Measurements from ENCODE around the gene DMPK. TPM values are rescaled to one million over a fixed set of nuclear protein-coding genes. Genes with fewer than 3 reads are reported as not detected.

The DMPK gene
- total and polyA plus RNA-seq, 2 of the 4 experiments (the other 2 are of a cell fraction), result 7.9 to 50.7 TPM

GRCh38 chr19:45826934-45827333 is 44.6 kb upstream of the DMPK start:
- H2BK5ac ChIP-seq (ENCODE audit: low read depth, low read length, poor library complexity, severe bottlenecking), result no peak overlapping the region
- H4K8ac ChIP-seq (ENCODE audit: low read depth in 2 of 2, low read length in 2 of 2), result no peak overlapping the region
- H2AK5ac ChIP-seq (ENCODE audit: low read depth, low read length), result no peak overlapping the region
- no peak overlapping the region for H3K4me2 ChIP-seq (ENCODE audit: low read depth, low read length)
- dilution Hi-C loops (cut with HindIII; ENCODE audit: low sequenced_read_pairs, unreplicated experiment) (no loop called here), intact Hi-C loops (cut with micrococcal nuclease) (no loop called here), in situ Hi-C loops (cut with MboI; ENCODE audit: low sequenced_read_pairs) (no loop called here)
- no peak overlapping the region for H2AK9ac ChIP-seq (replicated peaks; ENCODE audit: low read depth, low read length, poor library complexity)
- no peak overlapping the region for H2AFZ ChIP-seq (replicated peaks; ENCODE audit: low read length, poor library complexity)
- no peaks in the 10 kb centered on the region; a peak in 2 of 4 replicates for H3K79me1 ChIP-seq (ENCODE audit: low read depth in 1 of 2, low read length in 2 of 2)
- H4K20me1 ChIP-seq (ENCODE audit: insufficient read depth, low read length), result 0 out of 2 replicates have a peak, but pooled peaks cover 7% of the 10 kb centered on the region
- H4K5ac ChIP-seq (ENCODE audit: low read depth, low read length), result no peak overlapping the region
- WGBS, 2 experiments (ENCODE audit: extremely low coverage in 2 of 2, insufficient read length in 1 of 2), result 89% methylated on average over 5 of the region's 11 CpGs; no CpG with 5 or more reads in 1 of the 2 experiments
- H3K14ac ChIP-seq (replicated peaks; ENCODE audit: low read depth, low read length), result no peak overlapping the region
- no peak overlapping the region for H2BK20ac ChIP-seq (ENCODE audit: low read depth, low read length)
- DNase-seq (no peak), ATAC-seq (ENCODE audit: low read depth) (no peak)
- H3K4ac ChIP-seq (ENCODE audit: low read depth, low read length), result no peak overlapping the region
- H3K27me3 ChIP-seq (ENCODE audit: control insufficient read depth, insufficient read depth, low read length), result no peaks in the 10 kb centered on the region
- no peak overlapping the region for H3K27ac ChIP-seq (ENCODE audit: insufficient read depth, low read length)
- H3K23ac ChIP-seq (ENCODE audit: low read depth, low read length), result no peak overlapping the region
- H3K9me3 ChIP-seq (ENCODE audit: control insufficient read depth, insufficient read depth, low read length), result no peaks in the 10 kb centered on the region
- no peak overlapping the region for H3K18ac ChIP-seq (ENCODE audit: low read depth, low read length)
- no peak for TF ChIP-seq USF2 (IDR thresholded peaks at IDR 0.05; ENCODE audit: low read depth, low read length)
- no peak for TF ChIP-seq RAD21 (IDR thresholded peaks at IDR 0.05; ENCODE audit: low read length)
- TF ChIP-seq RFX5 (IDR thresholded peaks at IDR 0.05; ENCODE audit: low read depth, low read length), result no peak
- no peak for TF ChIP-seq BHLHE40 (IDR thresholded peaks at IDR 0.05; ENCODE audit: low read depth, low read length)
- no peak for TF ChIP-seq POLR2A (IDR thresholded peaks at IDR 0.05; ENCODE audit: low read depth, low read length)
- TF ChIP-seq CEBPB (IDR thresholded peaks at IDR 0.05; ENCODE audit: low read depth, low read length), result no peak
- no peak for TF ChIP-seq FOS (IDR thresholded peaks at IDR 0.05; ENCODE audit: low read depth, low read length)
- TF ChIP-seq SMC3 (IDR thresholded peaks at IDR 0.05; ENCODE audit: low read depth, low read length), result no peak
- TF ChIP-seq CTCF (conservative IDR thresholded peaks at IDR 0.05; ENCODE audit: low read depth, low read length), result no peak
- no peak for TF ChIP-seq CHD1 (IDR thresholded peaks at IDR 0.05; ENCODE audit: low read depth, low read length)
- TF ChIP-seq MAZ (IDR thresholded peaks at IDR 0.05; ENCODE audit: borderline replicate concordance, low read depth, low read length), result no peak
- no peak overlapping the region for H3K4me3 ChIP-seq (ENCODE audit: insufficient read depth, low read depth, low read length)
- POLR2A ChIA-PET (ENCODE audit: unreplicated experiment), result no interaction called here
- no peak overlapping the region for H2BK15ac ChIP-seq (ENCODE audit: low read depth, low read length)
- H2BK120ac ChIP-seq (ENCODE audit: low read depth, low read length), result no peak overlapping the region
- H3K9ac ChIP-seq (ENCODE audit: low read depth, low read length), result no peak overlapping the region
- no peak overlapping the region for H3K56ac ChIP-seq (ENCODE audit: extremely low read depth, insufficient read depth, low read length)
- H4K91ac ChIP-seq (ENCODE audit: insufficient read depth, low read depth, low read length), result no peak overlapping the region
- BruUV-seq (replicated peaks), result no TSS peak
- peaks cover 86% of the 10 kb centered on the region for H3K36me3 ChIP-seq (ENCODE audit: control insufficient read depth, insufficient read depth, low read length)
- no peaks in the 10 kb centered on the region for H3K9me1 ChIP-seq (ENCODE audit: insufficient read depth, low read length)
- no peaks in the 10 kb centered on the region for H3K4me1 ChIP-seq (ENCODE audit: control insufficient read depth, insufficient read depth, low read length)
- CTCF ChIA-PET, result interaction anchor here (1.0 kb wide), 1 partner anchor 10 kb away, joined by 4 read pairs; no protein-coding TSS in a partner anchor
